SK-N-SH treated with all-trans-retinoic acid at 6 μM for 48 hours (cell line): ENCODE results near the gene NUB1.

ENCODE experiments used
- GLIS3 ChIP-seq: fragments of 250-450 bp; sonication (Bioruptor Pico); IDR thresholded peaks from 2 replicates; pipeline ENCODE4 v1.5.0; 2020; ENCODE audit warnings: mild to moderate bottlenecking, moderate library complexity
- SNAI2 ChIP-seq: fragments of 250-450 bp; sonication (Bioruptor Pico); IDR thresholded peaks from 2 replicates; pipeline ENCODE4 v1.5.0; 2020; ENCODE audit warnings: mild to moderate bottlenecking, moderate library complexity
- ZNF8 ChIP-seq: fragments of 450-650 bp; formaldehyde crosslinking; IDR thresholded peaks from 2 replicates; pipeline ENCODE4 v1.5.0; 2020; ENCODE audit warnings: mild to moderate bottlenecking, moderate library complexity
- TF ChIP-seq, protein P1 (sequence below): fragments of 250-450 bp; sonication (Bioruptor Pico); IDR thresholded peaks from 2 replicates; pipeline ENCODE4 v1.5.1; 2020; ENCODE audit warnings: low read depth, mild to moderate bottlenecking, moderate library complexity
- TF ChIP-seq, protein P2 (sequence below): fragments of 250-450 bp; sonication (Bioruptor Pico); IDR thresholded peaks from 2 replicates; pipeline ENCODE4 v1.8.0; 2020; ENCODE audit warnings: mild to moderate bottlenecking, moderate library complexity, borderline replicate concordance

DNA sequence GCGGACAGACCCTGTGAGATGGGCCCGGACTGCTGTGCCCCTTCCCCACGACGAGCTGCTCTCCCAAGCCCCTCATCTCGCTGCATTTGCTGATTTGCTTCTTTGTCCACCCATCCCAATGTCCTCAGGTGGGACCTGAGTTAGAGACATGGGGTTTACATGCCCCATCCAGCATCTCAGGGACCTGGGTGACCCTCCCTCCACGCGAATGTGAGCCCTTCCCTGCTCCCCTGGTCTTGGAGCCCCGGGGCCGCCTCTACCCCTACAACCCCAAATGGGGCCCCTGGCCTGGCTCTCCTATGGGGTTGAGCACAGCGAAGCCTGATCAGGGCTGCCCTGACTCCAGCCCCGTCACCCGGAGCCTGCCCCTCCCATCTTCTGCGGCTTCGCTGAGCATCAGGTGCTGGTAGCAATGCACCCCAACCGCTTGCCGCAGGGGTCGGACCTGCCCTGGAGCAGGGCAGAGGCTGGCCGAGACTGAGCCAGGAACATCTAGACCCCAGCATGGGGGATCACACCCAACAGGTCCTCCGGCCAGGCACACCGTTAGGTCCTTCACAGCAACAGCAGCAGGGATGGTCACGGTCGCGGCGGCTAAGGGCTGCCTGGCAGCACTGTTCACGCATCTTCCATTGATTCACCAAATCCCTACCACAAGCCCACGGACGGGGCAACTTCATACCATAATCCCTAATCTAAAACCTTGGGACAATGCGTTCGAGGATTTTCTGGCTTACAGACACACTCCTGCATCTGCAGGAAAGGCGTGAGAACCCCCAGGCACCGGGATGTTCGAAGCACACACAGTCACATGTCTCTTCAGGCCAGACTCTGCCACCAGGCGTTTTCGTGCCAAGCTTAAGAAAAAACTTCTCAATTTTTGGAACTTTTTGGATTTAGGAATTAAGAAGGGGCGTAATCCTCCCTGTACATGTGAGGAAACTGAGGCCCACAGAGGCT lies 52.7 kb downstream of the NUB1 start:
- TF ChIP-seq, protein P1, sequence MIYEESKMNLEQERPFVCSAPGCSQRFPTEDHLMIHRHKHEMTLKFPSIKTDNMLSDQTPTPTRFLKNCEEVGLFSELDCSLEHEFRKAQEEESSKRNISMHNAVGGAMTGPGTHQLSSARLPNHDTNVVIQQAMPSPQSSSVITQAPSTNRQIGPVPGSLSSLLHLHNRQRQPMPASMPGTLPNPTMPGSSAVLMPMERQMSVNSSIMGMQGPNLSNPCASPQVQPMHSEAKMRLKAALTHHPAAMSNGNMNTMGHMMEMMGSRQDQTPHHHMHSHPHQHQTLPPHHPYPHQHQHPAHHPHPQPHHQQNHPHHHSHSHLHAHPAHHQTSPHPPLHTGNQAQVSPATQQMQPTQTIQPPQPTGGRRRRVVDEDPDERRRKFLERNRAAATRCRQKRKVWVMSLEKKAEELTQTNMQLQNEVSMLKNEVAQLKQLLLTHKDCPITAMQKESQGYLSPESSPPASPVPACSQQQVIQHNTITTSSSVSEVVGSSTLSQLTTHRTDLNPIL (CRISPR knock-in tag), result no peak
- TF ChIP-seq, protein P2, sequence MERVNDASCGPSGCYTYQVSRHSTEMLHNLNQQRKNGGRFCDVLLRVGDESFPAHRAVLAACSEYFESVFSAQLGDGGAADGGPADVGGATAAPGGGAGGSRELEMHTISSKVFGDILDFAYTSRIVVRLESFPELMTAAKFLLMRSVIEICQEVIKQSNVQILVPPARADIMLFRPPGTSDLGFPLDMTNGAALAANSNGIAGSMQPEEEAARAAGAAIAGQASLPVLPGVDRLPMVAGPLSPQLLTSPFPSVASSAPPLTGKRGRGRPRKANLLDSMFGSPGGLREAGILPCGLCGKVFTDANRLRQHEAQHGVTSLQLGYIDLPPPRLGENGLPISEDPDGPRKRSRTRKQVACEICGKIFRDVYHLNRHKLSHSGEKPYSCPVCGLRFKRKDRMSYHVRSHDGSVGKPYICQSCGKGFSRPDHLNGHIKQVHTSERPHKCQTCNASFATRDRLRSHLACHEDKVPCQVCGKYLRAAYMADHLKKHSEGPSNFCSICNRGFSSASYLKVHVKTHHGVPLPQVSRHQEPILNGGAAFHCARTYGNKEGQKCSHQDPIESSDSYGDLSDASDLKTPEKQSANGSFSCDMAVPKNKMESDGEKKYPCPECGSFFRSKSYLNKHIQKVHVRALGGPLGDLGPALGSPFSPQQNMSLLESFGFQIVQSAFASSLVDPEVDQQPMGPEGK, result no peak
- no peak for TF ChIP-seq ZNF8 (CRISPR knock-in tag)
- no peak for TF ChIP-seq GLIS3 (CRISPR knock-in tag)
- TF ChIP-seq SNAI2 (CRISPR knock-in tag), result no peak
